NCI-H1436 treated with DMSO at 0.1 percent for 48 hours (cell line): Measurements from ENCODE around the gene IPP.
"Not testable (repeated sequence)": the region's sequence is repeated elsewhere in the genome, so short reads cannot be mapped to it uniquely, and the experiment has no call there.

Experiments used
- DNase-seq: peaks from one replicate; lab custom pipeline; 2025; lab: John Stamatoyannopoulos, UW

Gene IPP

DNA sequence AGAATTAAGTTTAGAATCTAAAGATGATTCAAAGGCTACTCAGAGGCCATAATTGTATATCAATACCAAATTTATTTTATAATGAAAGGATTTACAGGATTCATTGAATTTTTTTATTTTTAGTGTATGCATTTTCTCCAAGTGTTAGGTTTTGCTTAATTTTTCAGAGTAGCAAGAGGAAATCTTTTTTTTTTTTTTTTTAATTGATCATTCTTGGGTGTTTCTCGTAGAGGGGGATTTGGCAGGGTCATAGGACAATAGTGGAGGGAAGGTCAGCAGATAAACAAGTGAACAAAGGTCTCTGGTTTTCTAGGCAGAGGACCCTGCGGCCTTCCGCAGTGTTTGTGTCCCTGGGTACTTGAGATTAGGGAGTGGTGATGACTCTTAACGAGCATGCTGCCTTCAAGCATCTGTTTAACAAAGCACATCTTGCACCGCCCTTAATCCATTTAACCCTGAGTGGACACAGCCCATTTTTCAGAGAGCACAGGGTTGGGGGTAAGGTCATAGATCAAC lies 10.8 kb downstream of the IPP start:
- DNase-seq = not testable (repeated sequence)

DNA sequence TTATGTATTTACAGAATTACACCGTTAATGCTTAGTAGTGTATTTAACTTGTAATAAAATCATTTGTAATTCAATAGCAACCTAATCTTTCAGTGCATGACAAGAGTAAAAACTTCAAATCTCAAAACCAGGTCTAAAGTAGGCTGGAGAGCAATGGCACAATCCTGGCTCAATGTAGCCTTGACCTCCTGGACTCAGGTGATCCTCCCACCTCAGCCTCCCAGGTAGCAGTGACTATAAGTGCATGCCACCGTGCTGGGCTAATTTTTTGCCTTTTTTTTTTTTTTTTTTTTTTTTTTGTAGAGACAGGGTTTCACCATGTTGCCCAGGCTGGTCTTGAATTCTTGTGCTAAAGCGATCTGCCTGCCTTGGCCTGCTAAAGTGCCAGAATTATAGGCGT lies 11.3 kb downstream of the IPP start:
- DNase-seq = no peak

DNA sequence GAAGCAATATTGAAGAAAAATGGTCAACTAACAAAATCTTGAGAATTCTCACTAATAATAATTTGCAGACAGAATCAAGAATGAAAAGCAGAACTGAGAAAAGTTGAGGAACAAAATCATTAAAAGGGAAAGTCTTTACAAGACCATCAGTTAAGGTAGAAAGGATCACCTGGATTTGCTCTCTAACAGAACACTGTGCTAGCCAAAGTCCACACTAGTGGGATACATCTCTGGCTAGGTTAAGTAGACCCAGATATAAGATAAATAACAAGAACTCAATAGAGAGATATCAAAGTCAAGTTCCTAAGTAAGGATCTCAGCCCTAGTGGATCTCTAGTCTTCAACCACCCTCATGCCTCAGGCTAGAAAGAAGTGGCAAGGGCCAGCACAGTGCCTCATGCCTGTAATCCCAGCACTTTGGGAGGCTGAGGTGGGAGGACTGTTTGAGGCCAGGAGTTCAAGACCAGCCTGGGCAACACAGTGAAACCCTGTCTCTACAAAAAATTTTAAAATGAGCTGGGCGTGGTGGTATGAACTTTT lies 19.6 kb downstream of the IPP start:
- DNase-seq = no peak

- DNase-seq = no peak
Measured at GRCh38 chr1:45730075-45730779, 20.2 kb downstream of the IPP start.

DNA sequence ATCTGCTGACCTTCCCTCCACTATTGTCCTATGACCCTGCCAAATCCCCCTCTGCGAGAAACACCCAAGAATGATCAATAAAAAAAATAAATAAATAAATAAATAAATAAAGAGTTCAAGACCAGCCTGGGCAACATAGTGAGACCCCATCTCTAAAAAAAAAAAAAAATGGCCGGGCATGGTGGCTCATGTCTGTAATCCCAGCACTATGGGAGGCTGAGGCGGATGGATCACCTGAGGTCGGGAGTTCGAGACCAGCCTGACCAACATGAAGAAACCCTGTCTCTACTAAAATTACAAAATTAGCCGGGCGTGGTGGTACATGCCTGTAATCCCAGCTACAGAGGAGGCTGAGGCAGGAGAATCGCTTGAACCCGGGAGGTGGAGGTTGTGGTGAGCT lies 24.4 kb downstream of the IPP start:
- not testable (repeated sequence) for DNase-seq

DNA sequence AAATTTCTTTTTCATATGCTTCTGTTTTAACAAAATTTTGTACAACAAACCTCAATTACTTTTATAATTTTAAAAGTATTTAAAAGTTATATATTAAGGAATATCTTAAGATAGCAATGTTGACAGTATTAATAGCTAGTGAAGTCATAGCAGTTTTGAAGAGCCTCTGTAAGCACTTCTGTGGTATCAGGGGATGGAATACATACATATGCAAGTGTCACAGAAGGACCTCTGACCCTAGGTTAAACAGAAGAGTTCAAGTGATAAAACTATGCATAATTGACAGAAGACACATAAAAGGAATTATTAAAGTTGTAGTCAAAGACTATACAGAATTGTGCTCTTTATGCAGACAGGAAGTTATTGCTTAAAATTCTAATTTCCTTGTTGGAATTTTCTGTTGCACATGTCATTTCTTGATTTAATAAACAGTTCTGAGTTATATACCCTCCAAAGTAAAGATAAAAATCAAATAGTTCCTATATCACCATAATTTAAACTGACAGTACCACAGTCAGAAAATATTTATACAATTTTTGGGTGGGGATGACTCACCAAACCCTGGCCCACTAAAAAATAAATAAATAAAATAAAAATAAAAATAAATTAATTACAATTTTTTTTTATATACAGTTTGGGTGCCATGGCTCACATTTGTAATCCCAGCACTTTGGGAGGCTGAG lies 27.1 kb downstream of the IPP start:
- no peak for DNase-seq

- no peak for DNase-seq
Measured at GRCh38 chr1:45722809-45723208, 27.6 kb downstream of the IPP start.

DNA sequence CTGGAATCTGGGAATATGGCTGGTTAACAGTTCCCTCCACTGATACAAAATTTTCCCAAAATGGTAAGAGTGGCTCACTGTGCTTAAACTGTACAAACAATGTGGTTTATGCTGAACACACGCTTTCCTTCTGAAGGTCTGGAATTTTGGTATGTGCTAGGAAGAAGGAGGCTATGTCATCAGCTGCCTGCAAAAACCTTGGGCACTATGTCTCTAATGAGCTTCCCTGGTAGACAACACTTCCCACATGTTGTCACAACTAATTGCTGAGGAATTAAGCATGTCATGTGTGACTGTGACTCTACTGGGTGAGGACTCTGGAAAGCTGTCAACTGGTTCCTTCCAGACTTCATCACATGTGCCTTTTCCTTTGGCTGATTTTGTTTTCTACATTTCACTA lies 29.2 kb downstream of the IPP start:
- no peak for DNase-seq

- no peak for DNase-seq
Measured at GRCh38 chr1:45718289-45718688, 32.2 kb downstream of the IPP start.

GRCh38 chr1:45717386-45717785 lies 33.1 kb downstream of the IPP start:
- DNase-seq = not testable (repeated sequence)

- DNase-seq = no peak
Measured at GRCh38 chr1:45716700-45717099, 33.8 kb downstream of the IPP start.

DNA sequence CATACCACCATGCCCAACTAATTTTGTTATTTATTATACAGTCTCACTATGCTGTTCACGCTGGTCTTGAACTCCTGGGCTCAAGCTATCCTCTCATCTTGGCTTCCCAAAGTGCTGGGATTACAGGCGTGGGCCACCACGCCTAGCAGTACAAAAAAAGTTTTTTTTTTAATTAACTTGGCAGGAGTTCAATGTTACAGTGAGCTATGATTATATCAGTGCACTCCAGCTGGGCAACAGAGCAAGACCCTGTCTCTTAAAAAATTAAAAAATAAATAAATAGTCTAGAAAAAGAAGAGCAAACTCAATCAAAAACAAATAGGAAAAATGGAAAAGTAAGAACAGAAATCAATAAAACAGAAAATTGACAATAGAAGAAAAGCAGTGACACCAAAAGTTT lies 36.7 kb downstream of the IPP start:
- DNase-seq = no peak

GRCh38 chr1:45704637-45705036 lies 45.8 kb downstream of the IPP start:
- DNase-seq = no peak

GRCh38 chr1:45694823-45695222 lies 55.6 kb downstream of the IPP start:
- DNase-seq = no peak

DNA sequence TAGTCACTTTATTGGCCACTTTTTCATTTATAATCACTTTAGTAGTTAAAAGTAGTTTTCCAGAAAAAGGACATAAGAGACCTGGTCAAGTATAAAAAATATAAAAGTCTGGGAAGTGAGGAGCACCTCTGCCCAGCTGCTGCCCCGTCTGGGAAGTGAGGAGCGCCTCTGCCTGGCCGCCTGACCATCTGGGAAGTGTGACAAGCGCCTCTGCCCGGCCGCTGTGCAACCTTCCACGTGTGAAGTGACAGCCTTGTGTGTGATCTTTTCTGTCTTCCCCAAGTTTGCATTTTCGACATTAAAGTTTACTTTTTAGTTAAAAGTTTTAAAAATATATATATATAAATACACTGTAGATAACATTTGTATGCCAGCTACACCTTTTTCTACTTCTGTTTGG lies 56.6 kb downstream of the IPP start:
- DNase-seq = not testable (repeated sequence)

GRCh38 chr1:45687754-45688740 lies 62.4 kb downstream of the IPP start, which contains the start of gene TMEM69:
TMEM69 (plus strand) TSS chr1:45688181; CDS start chr1:45691069, 2,888 bp downstream.
- peak; percentile 46 for DNase-seq

DNA sequence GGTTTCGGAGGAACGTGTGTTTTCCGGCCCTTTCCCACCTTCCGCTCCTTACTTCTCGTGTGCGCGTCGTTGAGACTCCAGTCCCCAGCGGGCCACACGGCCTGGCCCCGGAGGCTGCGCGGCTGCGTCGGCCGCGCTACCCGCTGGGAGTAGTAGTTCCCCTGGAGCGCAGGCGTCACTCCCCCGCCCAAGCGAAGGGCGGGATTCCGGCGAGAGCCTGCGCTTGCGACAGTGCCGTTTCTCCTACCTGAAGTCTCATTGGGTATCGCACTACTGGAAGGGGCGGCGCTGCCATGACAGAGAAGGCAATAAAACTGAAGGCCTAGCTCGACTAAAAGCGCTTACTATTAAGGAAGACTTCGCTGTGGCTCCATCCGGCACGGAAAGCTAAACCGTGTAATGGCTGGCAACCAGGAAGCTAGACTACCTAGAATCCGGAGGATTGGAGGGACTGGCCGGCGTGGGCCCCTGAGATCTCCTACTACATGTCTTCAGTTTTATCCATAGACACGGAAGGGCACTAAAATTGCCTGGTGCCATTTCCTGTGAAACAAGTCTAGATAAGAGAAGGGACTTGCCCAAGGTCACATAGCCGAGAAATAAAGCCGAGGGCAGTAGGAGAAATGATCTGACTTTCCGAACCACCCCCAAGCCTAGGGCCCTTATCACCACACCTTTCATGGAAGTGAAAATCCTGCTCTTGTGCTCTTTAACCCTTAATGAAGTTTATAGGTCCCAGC lies 63.3 kb downstream of the IPP start:
- DNase-seq = peak; percentile 96

DNA sequence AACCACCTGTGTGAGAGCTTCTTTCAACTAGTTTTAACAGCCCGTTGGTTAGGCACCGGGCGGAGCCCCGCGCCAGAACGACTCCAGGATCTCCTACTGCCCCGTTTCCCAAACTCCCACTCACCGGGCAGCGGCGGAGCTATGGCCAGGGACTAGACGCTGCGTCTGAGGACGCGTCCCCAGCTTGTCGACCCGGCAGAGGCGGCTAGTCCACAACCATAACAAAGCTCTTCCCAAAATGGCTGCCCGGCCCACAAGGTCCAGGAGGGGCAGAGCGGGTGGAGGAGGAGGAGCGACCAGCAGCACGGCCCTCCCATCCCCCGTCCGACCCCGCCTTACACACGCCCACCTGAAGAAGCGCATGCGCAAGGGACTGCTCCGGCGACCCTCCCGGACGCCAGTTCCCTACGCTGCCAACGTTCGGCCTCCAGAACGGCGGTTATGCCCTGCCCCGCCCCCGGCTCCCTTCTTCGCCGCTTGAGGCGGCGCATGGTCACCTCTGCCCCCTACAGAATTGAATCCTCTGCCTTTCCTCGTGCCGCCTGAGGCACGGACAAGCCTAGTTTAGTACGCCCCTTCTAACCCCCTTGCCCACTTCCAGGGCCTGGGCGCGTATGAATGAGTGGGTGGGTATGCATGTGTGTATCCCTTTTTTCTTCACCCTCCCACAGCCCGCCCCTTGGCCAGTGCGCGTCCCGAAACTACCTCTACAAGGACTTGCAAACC lies 64.0 kb downstream of the IPP start, which contains the start of gene GPBP1L1:
GPBP1L1 (minus strand) TSS at position 246 of the 726 bp plus-strand sequence. CDS start 27,446 bp downstream, outside the sequence.
- peak; percentile 85 for DNase-seq

DNA sequence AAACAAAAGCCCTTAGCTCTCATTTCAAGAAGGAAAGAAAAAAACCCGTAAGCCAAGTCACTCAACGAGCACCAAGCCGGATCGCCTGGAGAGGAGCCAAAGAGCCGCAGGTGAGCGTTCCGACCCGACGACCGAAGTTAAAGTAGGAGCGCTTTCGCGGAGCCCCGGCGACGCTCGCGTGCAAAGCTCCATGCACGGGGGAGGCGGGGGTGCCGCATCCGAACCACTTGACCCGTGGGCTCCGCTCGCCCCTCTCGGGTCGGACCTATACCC lies 64.5 kb downstream of the IPP start:
- DNase-seq = no peak

DNA sequence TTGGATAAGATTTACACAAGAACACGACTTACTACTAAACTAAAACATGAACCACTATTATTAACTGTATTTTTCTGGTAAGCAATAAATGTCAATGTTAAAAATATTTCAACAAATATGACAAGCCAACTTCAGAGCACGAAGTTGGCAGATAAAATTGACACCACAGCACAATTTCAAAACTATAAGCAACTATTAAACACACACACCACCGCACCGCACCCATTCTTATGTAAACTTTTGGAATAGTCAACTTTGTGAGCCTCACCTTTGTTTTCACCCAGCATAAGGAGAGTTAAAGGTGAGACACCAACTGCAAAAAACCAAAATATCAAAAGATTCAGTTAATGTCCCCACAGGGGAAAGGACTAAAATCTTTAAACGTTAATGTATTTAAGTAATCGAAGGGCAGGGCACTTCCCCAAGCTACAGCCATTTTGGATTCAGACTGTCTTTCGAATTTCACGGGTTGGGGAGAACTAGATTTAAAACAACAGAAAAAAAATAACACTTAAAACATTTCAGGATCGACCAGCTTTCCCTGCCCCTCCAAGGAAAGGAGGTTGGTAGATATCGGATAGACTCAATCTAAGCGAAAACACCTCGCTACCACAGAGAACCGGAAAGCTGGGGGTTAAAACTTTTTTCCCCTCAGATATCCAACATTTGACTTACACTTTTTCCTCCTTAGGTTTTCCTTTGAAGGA lies 65.0 kb downstream of the IPP start:
- DNase-seq = no peak
